ENCODE results near the gene FOXP1. TPM values are rescaled to one million over a fixed set of nuclear protein-coding genes. Genes with fewer than 3 reads are reported as not detected.

Gene FOXP1
- total and polyA plus RNA-seq, 9 of the 15 experiments (the other 6 are each of a cell fraction or from before 2014, with no cell fraction given), result 7.7 to 34.5 (median 13.7) TPM

GRCh38 chr3:71444028-71444860 lies 139.3 kb downstream of the FOXP1 start (continued):
- TF ChIP-seq HMGXB4 (CRISPR knock-in tag; IDR thresholded peaks at IDR 0.05) (no peak), ZNF277 (CRISPR knock-in tag; IDR thresholded peaks at IDR 0.05; ENCODE audit: borderline replicate concordance) (no peak), HLTF (IDR thresholded peaks at IDR 0.05) (no peak), SPI1 (IDR thresholded peaks at IDR 0.05; ENCODE audit: borderline replicate concordance, low read depth, low read length) (peak; percentile 40; the same call in 1 of the 2 replicates), U2AF2 (optimal IDR thresholded peaks at IDR 0.05; ENCODE audit: low read depth, low read length) (no peak), ZNF589 (CRISPR knock-in tag; IDR thresholded peaks at IDR 0.05; ENCODE audit: low read depth) (no peak), RNF219 (CRISPR knock-in tag; IDR thresholded peaks at IDR 0.05) (no peak)
- TF ChIP-seq, protein P1, sequence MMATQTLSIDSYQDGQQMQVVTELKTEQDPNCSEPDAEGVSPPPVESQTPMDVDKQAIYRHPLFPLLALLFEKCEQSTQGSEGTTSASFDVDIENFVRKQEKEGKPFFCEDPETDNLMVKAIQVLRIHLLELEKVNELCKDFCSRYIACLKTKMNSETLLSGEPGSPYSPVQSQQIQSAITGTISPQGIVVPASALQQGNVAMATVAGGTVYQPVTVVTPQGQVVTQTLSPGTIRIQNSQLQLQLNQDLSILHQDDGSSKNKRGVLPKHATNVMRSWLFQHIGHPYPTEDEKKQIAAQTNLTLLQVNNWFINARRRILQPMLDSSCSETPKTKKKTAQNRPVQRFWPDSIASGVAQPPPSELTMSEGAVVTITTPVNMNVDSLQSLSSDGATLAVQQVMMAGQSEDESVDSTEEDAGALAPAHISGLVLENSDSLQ (IDR thresholded peaks at IDR 0.05), result 0 out of 2 replicates have a peak, but pooled peaks have one; percentile 26
